ENCODE results near the gene IPO5. TPM values are rescaled to one million over a fixed set of nuclear protein-coding genes. Genes with fewer than 3 reads are reported as not detected.

Gene IPO5
- total RNA-seq, 1 experiment from 2014 or later, result 114 TPM

DNA sequence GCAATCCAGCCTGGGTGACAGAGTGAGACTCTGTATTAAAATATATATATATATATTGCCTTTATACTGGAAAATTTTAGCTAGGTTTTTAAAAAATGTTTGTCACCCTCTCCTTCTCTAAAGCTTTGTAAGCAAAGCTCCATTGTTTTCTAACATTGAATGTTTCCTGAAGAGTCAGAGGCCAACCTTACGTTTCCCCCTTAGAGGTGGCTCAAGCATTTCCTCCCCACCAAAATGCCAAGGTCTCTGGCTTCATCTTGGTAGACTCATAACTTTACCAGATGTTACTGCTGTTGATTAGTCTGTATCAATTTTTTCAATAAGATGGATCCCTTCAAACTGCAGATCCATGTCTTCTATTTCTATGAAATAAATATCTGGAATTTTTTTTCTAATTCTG lies 25.2 kb upstream of the IPO5 start:
- Histone ChIP-seq H3K9me3 (ENCODE audit: low read length) (no peaks in the 10 kb centered on the region), H3K36me3 (ENCODE audit: insufficient read depth, low read length) (no peaks in the 10 kb centered on the region), H3K9me2 (replicated peaks; ENCODE audit: insufficient read depth, low read length) (no peaks in the 10 kb centered on the region), H3K4me2 (ENCODE audit: low read depth, low read length, poor library complexity, severe bottlenecking) (no peak overlapping the region), H3K27ac (ENCODE audit: low read length) (no peak overlapping the region), H3K79me2 (ENCODE audit: low read length) (no peaks in the 10 kb centered on the region), H3K27me3 (ENCODE audit: low read length) (no peaks in the 10 kb centered on the region), H3K4me1 (ENCODE audit: low read length) (no peaks in the 10 kb centered on the region), H3K4me3 (ENCODE audit: low read length) (no peak overlapping the region), H4K20me1 (ENCODE audit: insufficient read depth, low read depth, low read length) (no peaks in the 10 kb centered on the region), H2AFZ (ENCODE audit: low read length) (no peak overlapping the region), H3K9ac (ENCODE audit: low read length) (no peak overlapping the region)
- DNase-seq, result no peak

- Histone ChIP-seq H3K27ac (ENCODE audit: low read length) (no peak overlapping the region), H3K4me1 (ENCODE audit: low read length) (no peaks in the 10 kb centered on the region), H3K4me3 (ENCODE audit: low read length) (no peak overlapping the region), H3K9me3 (ENCODE audit: low read length) (no peaks in the 10 kb centered on the region), H3K9me2 (replicated peaks; ENCODE audit: insufficient read depth, low read length) (no peaks in the 10 kb centered on the region), H3K27me3 (ENCODE audit: low read length) (no peaks in the 10 kb centered on the region), H3K9ac (ENCODE audit: low read length) (no peak overlapping the region), H3K79me2 (ENCODE audit: low read length) (no peaks in the 10 kb centered on the region), H3K4me2 (ENCODE audit: low read depth, low read length, poor library complexity, severe bottlenecking) (no peak overlapping the region), H4K20me1 (ENCODE audit: insufficient read depth, low read depth, low read length) (no peaks in the 10 kb centered on the region), H2AFZ (ENCODE audit: low read length) (no peak overlapping the region), H3K36me3 (ENCODE audit: insufficient read depth, low read length) (no peaks in the 10 kb centered on the region)
- DNase-seq, result peak; percentile 4
Observed at GRCh38 chr13:97932036-97932435, 21.4 kb upstream of the IPO5 start.

DNA sequence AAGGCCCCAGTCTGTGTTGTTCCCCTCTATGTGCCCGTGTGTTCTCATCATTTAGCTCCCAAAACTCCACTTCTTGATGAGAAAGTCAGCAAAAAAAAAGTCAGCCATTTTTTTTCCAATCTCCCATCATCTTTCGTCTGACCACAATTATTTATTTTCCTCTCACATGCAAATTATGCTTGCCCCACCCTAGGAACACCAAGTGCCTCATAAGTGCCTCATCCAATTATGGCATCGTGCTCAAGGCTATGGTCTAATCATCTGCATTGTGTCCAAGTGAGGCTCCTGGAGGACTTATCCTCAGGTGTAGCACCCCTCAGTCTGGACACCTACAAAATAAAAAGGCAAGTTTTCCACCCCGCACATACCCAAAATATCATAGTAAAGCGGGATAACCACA lies 20.8 kb upstream of the IPO5 start:
- DNase-seq, result peak; percentile 12
- Histone ChIP-seq H4K20me1 (ENCODE audit: insufficient read depth, low read depth, low read length) (no peaks in the 10 kb centered on the region), H2AFZ (ENCODE audit: low read length) (no peak overlapping the region), H3K4me2 (ENCODE audit: low read depth, low read length, poor library complexity, severe bottlenecking) (no peak overlapping the region), H3K9me2 (replicated peaks; ENCODE audit: insufficient read depth, low read length) (no peaks in the 10 kb centered on the region), H3K27ac (ENCODE audit: low read length) (no peak overlapping the region), H3K4me3 (ENCODE audit: low read length) (no peak overlapping the region), H3K79me2 (ENCODE audit: low read length) (no peaks in the 10 kb centered on the region), H3K4me1 (ENCODE audit: low read length) (no peaks in the 10 kb centered on the region), H3K9ac (ENCODE audit: low read length) (no peak overlapping the region), H3K9me3 (ENCODE audit: low read length) (no peaks in the 10 kb centered on the region), H3K27me3 (ENCODE audit: low read length) (no peaks in the 10 kb centered on the region), H3K36me3 (ENCODE audit: insufficient read depth, low read length) (no peaks in the 10 kb centered on the region)

GRCh38 chr13:97933776-97934175 lies 19.7 kb upstream of the IPO5 start:
- Histone ChIP-seq H3K27me3 (ENCODE audit: low read length) (no peaks in the 10 kb centered on the region), H3K4me1 (ENCODE audit: low read length) (no peaks in the 10 kb centered on the region), H3K27ac (ENCODE audit: low read length) (no peak overlapping the region), H4K20me1 (ENCODE audit: insufficient read depth, low read depth, low read length) (no peaks in the 10 kb centered on the region), H3K9ac (ENCODE audit: low read length) (no peak overlapping the region), H2AFZ (ENCODE audit: low read length) (no peak overlapping the region), H3K36me3 (ENCODE audit: insufficient read depth, low read length) (no peaks in the 10 kb centered on the region), H3K4me3 (ENCODE audit: low read length) (no peak overlapping the region), H3K9me2 (replicated peaks; ENCODE audit: insufficient read depth, low read length) (no peaks in the 10 kb centered on the region), H3K9me3 (ENCODE audit: low read length) (no peaks in the 10 kb centered on the region), H3K4me2 (ENCODE audit: low read depth, low read length, poor library complexity, severe bottlenecking) (no peak overlapping the region), H3K79me2 (ENCODE audit: low read length) (no peaks in the 10 kb centered on the region)
- no peak for DNase-seq

DNA sequence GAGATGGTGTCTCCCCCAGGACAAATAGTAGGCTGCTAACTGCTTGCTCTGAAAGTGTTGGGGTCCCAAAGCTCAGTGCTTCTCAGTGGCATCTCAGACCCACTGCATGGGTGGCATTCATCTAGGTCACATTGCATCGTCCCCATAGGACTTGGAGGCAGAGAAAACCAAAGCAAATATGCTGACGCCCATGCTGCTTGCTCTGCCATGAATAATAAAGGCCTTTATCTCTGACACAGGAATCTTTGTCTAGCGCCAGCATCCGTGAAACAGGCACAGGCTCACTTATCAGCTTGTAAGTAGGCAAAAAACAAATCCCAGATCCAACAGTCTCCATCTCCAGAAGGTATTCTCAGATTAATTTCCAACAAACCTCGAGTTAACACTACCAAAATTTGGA lies 18.9 kb upstream of the IPO5 start:
- Histone ChIP-seq H3K9ac (ENCODE audit: low read length) (no peak overlapping the region), H3K9me2 (replicated peaks; ENCODE audit: insufficient read depth, low read length) (no peaks in the 10 kb centered on the region), H3K79me2 (ENCODE audit: low read length) (no peaks in the 10 kb centered on the region), H3K4me3 (ENCODE audit: low read length) (no peak overlapping the region), H3K36me3 (ENCODE audit: insufficient read depth, low read length) (no peaks in the 10 kb centered on the region), H2AFZ (ENCODE audit: low read length) (no peak overlapping the region), H3K4me2 (ENCODE audit: low read depth, low read length, poor library complexity, severe bottlenecking) (no peak overlapping the region), H3K27me3 (ENCODE audit: low read length) (no peaks in the 10 kb centered on the region), H4K20me1 (ENCODE audit: insufficient read depth, low read depth, low read length) (no peaks in the 10 kb centered on the region), H3K4me1 (ENCODE audit: low read length) (no peaks in the 10 kb centered on the region), H3K27ac (ENCODE audit: low read length) (no peak overlapping the region), H3K9me3 (ENCODE audit: low read length) (no peaks in the 10 kb centered on the region)
- DNase-seq, result no peak

DNA sequence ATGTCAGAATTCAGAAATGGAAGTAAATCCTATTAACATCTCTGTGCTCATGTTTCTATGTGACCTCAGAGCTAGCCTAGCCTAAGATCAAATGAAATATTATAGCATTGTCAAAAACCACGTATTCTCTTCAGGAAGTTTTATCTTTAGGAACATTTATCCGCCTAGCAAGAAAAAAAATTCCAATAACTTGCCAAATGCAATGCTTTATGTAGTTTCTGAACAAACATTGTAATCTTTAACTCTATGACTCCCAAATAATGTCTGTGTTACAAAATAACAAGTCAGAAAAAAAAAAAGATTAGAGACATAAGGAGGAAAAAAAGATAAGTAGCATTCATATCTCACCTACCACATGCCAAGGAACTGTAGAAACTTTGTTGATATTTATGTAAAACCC lies 18.4 kb upstream of the IPO5 start:
- H3K36me3 ChIP-seq (ENCODE audit: insufficient read depth, low read length), result no peaks in the 10 kb centered on the region
- H3K27me3 ChIP-seq (ENCODE audit: low read length), result no peaks in the 10 kb centered on the region
- H4K20me1 ChIP-seq (ENCODE audit: insufficient read depth, low read depth, low read length), result no peaks in the 10 kb centered on the region
- no peaks in the 10 kb centered on the region for H3K9me3 ChIP-seq (ENCODE audit: low read length)
- H3K9ac ChIP-seq (ENCODE audit: low read length), result no peak overlapping the region
- H3K27ac ChIP-seq (ENCODE audit: low read length), result no peak overlapping the region
- no peak overlapping the region for H2AFZ ChIP-seq (ENCODE audit: low read length)
- no peaks in the 10 kb centered on the region for H3K9me2 ChIP-seq (replicated peaks; ENCODE audit: insufficient read depth, low read length)
- no peak overlapping the region for H3K4me2 ChIP-seq (ENCODE audit: low read depth, low read length, poor library complexity, severe bottlenecking)
- H3K4me1 ChIP-seq (ENCODE audit: low read length), result no peaks in the 10 kb centered on the region
- H3K79me2 ChIP-seq (ENCODE audit: low read length), result no peaks in the 10 kb centered on the region
- no peak overlapping the region for H3K4me3 ChIP-seq (ENCODE audit: low read length)
- no peak for DNase-seq

DNA sequence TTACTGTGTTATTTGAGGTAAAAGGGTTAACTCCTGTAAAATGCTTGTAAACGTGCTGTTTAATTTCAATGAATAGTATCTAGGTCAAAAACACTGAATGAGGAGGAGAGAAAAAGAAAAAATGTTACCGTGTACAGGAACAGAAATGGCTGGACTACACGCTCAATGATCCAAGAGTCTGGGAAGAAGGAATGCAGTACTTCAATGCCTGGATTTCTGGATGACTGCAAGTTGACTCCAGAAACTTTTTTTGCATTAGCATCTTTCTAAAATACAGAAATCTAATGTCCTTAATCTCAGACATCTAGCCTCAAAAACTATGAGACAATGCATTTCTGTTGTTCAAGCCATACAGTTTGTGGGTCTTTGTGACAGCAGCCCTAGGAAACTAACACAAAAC lies 17.4 kb upstream of the IPO5 start:
- H3K27ac ChIP-seq (ENCODE audit: low read length), result no peak overlapping the region
- no peaks in the 10 kb centered on the region for H3K9me3 ChIP-seq (ENCODE audit: low read length)
- H3K79me2 ChIP-seq (ENCODE audit: low read length), result no peaks in the 10 kb centered on the region
- no peak for DNase-seq
- H2AFZ ChIP-seq (ENCODE audit: low read length), result no peak overlapping the region
- H3K4me1 ChIP-seq (ENCODE audit: low read length), result no peaks in the 10 kb centered on the region
- H3K9me2 ChIP-seq (replicated peaks; ENCODE audit: insufficient read depth, low read length), result no peaks in the 10 kb centered on the region
- no peak overlapping the region for H3K4me2 ChIP-seq (ENCODE audit: low read depth, low read length, poor library complexity, severe bottlenecking)
- no peak overlapping the region for H3K4me3 ChIP-seq (ENCODE audit: low read length)
- no peak overlapping the region for H3K9ac ChIP-seq (ENCODE audit: low read length)
- H4K20me1 ChIP-seq (ENCODE audit: insufficient read depth, low read depth, low read length), result no peaks in the 10 kb centered on the region
- no peaks in the 10 kb centered on the region for H3K36me3 ChIP-seq (ENCODE audit: insufficient read depth, low read length)
- H3K27me3 ChIP-seq (ENCODE audit: low read length), result no peaks in the 10 kb centered on the region

DNA sequence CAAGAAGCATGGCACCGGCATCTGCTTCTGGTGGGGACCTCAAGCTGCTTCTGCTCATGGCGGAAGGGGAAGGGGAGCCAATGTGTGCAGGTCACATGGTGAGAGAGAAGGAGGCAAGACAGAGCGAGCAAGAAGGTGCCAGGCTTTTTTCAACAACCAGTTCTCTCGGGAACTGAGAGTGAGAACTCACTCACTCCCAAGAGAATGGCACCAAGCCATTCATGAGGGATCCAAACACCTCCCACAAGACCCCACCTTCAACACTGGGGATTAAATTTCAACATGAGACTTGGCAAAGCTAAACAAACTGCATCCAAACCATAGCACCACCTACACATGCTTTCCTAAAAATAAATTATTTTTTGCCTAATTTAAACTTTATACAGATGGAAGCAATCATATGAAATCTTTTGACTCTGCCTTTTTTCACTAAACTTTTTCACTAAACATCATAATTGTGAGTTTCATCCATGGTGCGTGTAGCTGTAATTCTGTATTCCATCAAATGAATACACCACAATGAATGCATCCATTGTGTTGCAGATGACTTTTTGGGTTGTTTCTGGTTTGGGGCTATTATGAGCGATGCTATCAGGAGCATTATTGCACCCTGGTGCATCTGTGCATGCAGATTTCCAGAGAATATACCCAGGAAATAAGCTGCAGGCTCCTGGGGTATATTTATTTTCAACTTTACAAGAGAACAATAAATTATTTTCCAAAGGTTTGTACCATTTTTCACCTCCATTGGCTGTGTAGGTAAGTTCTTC lies 14.6 kb upstream of the IPO5 start:
- H3K79me2 ChIP-seq (ENCODE audit: low read length), result no peaks in the 10 kb centered on the region
- H3K4me1 ChIP-seq (ENCODE audit: low read length), result no peaks in the 10 kb centered on the region
- no peak overlapping the region for H3K9ac ChIP-seq (ENCODE audit: low read length)
- no peaks in the 10 kb centered on the region for H4K20me1 ChIP-seq (ENCODE audit: insufficient read depth, low read depth, low read length)
- no peak overlapping the region for H3K4me3 ChIP-seq (ENCODE audit: low read length)
- no peak overlapping the region for H3K27ac ChIP-seq (ENCODE audit: low read length)
- H3K9me3 ChIP-seq (ENCODE audit: low read length), result no peaks in the 10 kb centered on the region
- no peaks in the 10 kb centered on the region for H3K27me3 ChIP-seq (ENCODE audit: low read length)
- no peak overlapping the region for H2AFZ ChIP-seq (ENCODE audit: low read length)
- no peaks in the 10 kb centered on the region for H3K36me3 ChIP-seq (ENCODE audit: insufficient read depth, low read length)
- no peaks in the 10 kb centered on the region for H3K9me2 ChIP-seq (replicated peaks; ENCODE audit: insufficient read depth, low read length)
- DNase-seq, result no peak
- no peak overlapping the region for H3K4me2 ChIP-seq (ENCODE audit: low read depth, low read length, poor library complexity, severe bottlenecking)

All from Karpas-422 (cell line).